ENCODE measurements around the gene IL1RN. TPM values are rescaled to one million over a fixed set of nuclear protein-coding genes. Genes with fewer than 3 reads are reported as not detected.

Gene IL1RN
- polyA plus RNA-seq, 1 of the 3 experiments (the other 2 are of a cell fraction) = not detected

DNA sequence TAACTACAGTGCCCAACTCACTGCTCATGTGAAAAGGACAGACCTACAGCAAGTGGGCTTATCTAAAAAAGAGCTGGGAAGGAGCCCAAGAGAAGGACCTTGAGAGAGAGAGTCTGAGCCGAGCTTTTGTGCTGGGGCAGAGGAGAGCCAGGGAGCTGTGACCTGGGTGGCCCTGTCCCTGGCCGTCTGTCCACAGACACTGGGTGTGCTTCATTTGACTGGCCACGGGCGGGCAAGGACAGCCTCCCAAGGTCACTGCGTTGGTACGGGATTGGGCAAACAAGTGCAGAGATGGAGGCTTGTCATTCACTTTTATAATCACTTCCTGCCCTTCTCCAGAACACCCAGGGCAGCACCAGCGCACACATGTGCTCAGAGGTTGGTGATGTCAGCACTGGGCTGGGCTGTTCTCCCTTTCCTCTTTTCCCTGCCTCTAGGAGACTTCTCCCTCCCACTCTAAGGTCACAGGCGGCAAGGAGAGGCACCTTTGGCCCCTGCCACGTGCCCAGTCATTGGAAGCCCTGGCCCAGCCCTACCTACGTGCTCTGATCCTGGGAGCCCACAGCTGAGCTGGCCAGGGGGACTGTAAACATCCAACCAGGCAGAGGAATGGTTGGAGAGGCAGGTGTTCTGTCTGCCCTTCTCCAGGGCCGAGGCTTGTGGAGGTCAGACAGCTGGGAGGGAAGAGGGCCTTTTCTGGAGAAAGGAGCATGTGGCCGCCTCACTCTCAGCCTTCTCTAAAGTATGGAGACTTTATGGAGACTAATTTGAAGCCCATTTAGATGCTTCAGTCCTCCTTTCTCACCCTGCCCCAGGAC is 39.9 kb downstream of the IL1RN start:
- Histone ChIP-seq H2AFZ (ENCODE audit: low read depth) (no peak overlapping the region), H3K36me3 (replicated peaks in 1 of 2; ENCODE audit: control insufficient read depth in 1 of 2, insufficient read depth in 2 of 2, low read length in 1 of 2) (no peaks in the 10 kb centered on the region), H3K4me3 (ENCODE audit: low read depth in 2 of 2, low read length in 1 of 2) (no peak overlapping the region), H3K27me3 (ENCODE audit: insufficient read depth) (no peaks in the 10 kb centered on the region; the same call in 1 of the 2 replicates), H3K4me1 (ENCODE audit: control insufficient read depth in 1 of 2, insufficient read depth in 2 of 2, low read depth in 1 of 2, low read length in 1 of 2) (no peaks in the 10 kb centered on the region), H3K27ac (ENCODE audit: low read depth in 2 of 2, low read length in 1 of 2) (no peak overlapping the region), H3K9me3 (no peaks in the 10 kb centered on the region), H3K79me2 (ENCODE audit: insufficient read depth) (no peaks in the 10 kb centered on the region), H3K9me2 (no peaks in the 10 kb centered on the region), H3F3A (replicated peaks; ENCODE audit: insufficient read depth) (no peaks in the 10 kb centered on the region), H3K4me2 (no peak overlapping the region), H3K9ac (no peak overlapping the region), H4K20me1 (ENCODE audit: insufficient read depth) (no peaks in the 10 kb centered on the region)
- CTCF ChIA-PET = interaction anchor here (0.9 kb wide), 1 partner anchor 31 kb away, joined by 3 read pairs; no protein-coding TSS in a partner anchor
- TF ChIP-seq TEAD4 (IDR thresholded peaks at IDR 0.05; ENCODE audit: borderline replicate concordance, insufficient read depth) (no peak), YY1 (IDR thresholded peaks at IDR 0.05; ENCODE audit: low read depth) (no peak), CHD2 (IDR thresholded peaks at IDR 0.05; ENCODE audit: low read length, partially characterized antibody) (no peak)
- WGBS (ENCODE audit: low lambda C conversion rate) = 16% methylated on average over 8 of the region's 12 CpGs
- POLR2A ChIA-PET = no interaction called here
- no peak for DNase-seq

DNA sequence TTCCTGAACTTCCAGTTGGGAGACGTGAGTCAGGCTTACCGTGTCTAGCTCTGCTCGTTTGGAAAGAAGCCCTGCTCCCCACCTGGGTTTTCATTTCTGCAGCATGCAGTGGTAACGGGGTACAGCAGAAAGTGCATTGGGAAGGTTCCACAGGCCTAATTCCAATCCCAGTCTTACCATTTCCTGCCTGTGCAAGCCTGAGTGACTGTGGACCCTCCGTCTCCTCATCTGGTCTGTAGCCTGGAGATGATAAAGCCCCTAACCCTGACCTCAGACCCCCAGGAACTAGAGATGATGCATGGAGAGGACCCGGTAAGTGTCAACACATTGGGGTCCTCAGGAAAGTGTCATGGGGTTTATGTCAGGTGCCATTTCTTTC is 40.6 kb downstream of the IL1RN start:
- Histone ChIP-seq H2AFZ (ENCODE audit: low read depth) (no peak overlapping the region), H3K27me3 (ENCODE audit: insufficient read depth) (no peaks in the 10 kb centered on the region; the same call in 1 of the 2 replicates), H3K79me2 (ENCODE audit: insufficient read depth) (no peaks in the 10 kb centered on the region), H3K9me2 (no peaks in the 10 kb centered on the region), H3K9ac (no peak overlapping the region), H3K27ac (ENCODE audit: low read depth in 2 of 2, low read length in 1 of 2) (no peak overlapping the region), H3K4me2 (no peak overlapping the region), H4K20me1 (ENCODE audit: insufficient read depth) (no peaks in the 10 kb centered on the region), H3K36me3 (replicated peaks in 1 of 2; ENCODE audit: control insufficient read depth in 1 of 2, insufficient read depth in 2 of 2, low read length in 1 of 2) (no peaks in the 10 kb centered on the region), H3F3A (replicated peaks; ENCODE audit: insufficient read depth) (no peaks in the 10 kb centered on the region), H3K4me1 (ENCODE audit: control insufficient read depth in 1 of 2, insufficient read depth in 2 of 2, low read depth in 1 of 2, low read length in 1 of 2) (no peaks in the 10 kb centered on the region), H3K9me3 (no peaks in the 10 kb centered on the region), H3K4me3 (ENCODE audit: low read depth in 2 of 2, low read length in 1 of 2) (no peak overlapping the region)
- CTCF ChIA-PET = interaction anchor here (0.9 kb wide), 1 partner anchor 31 kb away, joined by 3 read pairs; no protein-coding TSS in a partner anchor
- DNase-seq = no peak
- POLR2A ChIA-PET = no interaction called here
- WGBS (ENCODE audit: low lambda C conversion rate) = 49% methylated on average over 6 of the region's 6 CpGs
- TF ChIP-seq EP300 (IDR thresholded peaks at IDR 0.05; ENCODE audit: borderline replicate concordance in 1 of 2, low read depth in 1 of 2, low read length in 1 of 2) (no peak), MEF2A (IDR thresholded peaks at IDR 0.05; ENCODE audit: borderline replicate concordance, low read depth) (no peak), RFX5 (IDR thresholded peaks at IDR 0.05; ENCODE audit: low read length) (no peak)
- TF ChIP-seq, protein P1, sequence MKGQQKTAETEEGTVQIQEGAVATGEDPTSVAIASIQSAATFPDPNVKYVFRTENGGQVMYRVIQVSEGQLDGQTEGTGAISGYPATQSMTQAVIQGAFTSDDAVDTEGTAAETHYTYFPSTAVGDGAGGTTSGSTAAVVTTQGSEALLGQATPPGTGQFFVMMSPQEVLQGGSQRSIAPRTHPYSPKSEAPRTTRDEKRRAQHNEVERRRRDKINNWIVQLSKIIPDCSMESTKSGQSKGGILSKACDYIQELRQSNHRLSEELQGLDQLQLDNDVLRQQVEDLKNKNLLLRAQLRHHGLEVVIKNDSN (IDR thresholded peaks at IDR 0.05; ENCODE audit: borderline replicate concordance, low read depth) = no peak

DNA sequence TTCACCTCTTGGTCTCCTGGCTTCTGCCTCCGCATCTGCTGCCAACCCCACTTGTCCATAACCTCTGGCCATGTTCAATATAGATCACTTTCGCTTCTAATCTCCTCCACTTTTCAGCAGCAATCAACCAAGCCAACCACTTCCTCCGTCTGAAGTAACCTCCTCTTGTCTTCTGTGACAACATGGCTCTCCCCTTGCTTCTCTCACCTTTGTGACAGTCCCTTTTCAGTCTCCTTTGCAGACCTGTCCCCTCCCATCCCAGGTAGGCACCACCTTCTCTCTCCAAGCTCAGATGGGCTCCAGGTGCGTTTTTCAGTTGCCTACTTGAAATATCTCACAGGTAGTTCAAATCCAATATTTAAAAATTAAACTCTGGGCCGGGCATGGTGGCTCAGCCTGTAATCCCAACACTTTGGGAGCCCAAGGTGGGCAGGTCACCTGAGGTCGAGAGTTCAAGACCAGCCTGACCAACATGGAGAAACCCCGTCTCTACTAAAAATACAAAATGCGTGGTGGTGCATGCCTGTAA is 41.7 kb downstream of the IL1RN start:
- no peak overlapping the region for H3K4me3 ChIP-seq (ENCODE audit: low read depth in 2 of 2, low read length in 1 of 2)
- TF ChIP-seq RFX5 (IDR thresholded peaks at IDR 0.05; ENCODE audit: low read length) = no peak
- TF ChIP-seq, protein P2, sequence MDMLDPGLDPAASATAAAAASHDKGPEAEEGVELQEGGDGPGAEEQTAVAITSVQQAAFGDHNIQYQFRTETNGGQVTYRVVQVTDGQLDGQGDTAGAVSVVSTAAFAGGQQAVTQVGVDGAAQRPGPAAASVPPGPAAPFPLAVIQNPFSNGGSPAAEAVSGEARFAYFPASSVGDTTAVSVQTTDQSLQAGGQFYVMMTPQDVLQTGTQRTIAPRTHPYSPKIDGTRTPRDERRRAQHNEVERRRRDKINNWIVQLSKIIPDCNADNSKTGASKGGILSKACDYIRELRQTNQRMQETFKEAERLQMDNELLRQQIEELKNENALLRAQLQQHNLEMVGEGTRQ (IDR thresholded peaks at IDR 0.05; ENCODE audit: borderline replicate concordance, low read depth, low read length) = no peak
- TF ChIP-seq TEAD4 (IDR thresholded peaks at IDR 0.05; ENCODE audit: borderline replicate concordance, insufficient read depth) = no peak
- no peak for TF ChIP-seq ELF1 (IDR thresholded peaks at IDR 0.05)
- no peak for TF ChIP-seq CHD2 (IDR thresholded peaks at IDR 0.05; ENCODE audit: low read length, partially characterized antibody)
- TF ChIP-seq YY1 (IDR thresholded peaks at IDR 0.05; ENCODE audit: low read depth) = no peak
- TF ChIP-seq RCOR1 (IDR thresholded peaks at IDR 0.05; ENCODE audit: low read length) = no peak
- TF ChIP-seq, protein P3, sequence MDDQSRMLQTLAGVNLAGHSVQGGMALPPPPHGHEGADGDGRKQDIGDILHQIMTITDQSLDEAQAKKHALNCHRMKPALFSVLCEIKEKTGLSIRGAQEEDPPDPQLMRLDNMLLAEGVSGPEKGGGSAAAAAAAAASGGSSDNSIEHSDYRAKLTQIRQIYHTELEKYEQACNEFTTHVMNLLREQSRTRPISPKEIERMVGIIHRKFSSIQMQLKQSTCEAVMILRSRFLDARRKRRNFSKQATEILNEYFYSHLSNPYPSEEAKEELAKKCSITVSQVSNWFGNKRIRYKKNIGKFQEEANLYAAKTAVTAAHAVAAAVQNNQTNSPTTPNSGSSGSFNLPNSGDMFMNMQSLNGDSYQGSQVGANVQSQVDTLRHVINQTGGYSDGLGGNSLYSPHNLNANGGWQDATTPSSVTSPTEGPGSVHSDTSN (IDR thresholded peaks at IDR 0.05) = no peak
- TF ChIP-seq, protein P4, sequence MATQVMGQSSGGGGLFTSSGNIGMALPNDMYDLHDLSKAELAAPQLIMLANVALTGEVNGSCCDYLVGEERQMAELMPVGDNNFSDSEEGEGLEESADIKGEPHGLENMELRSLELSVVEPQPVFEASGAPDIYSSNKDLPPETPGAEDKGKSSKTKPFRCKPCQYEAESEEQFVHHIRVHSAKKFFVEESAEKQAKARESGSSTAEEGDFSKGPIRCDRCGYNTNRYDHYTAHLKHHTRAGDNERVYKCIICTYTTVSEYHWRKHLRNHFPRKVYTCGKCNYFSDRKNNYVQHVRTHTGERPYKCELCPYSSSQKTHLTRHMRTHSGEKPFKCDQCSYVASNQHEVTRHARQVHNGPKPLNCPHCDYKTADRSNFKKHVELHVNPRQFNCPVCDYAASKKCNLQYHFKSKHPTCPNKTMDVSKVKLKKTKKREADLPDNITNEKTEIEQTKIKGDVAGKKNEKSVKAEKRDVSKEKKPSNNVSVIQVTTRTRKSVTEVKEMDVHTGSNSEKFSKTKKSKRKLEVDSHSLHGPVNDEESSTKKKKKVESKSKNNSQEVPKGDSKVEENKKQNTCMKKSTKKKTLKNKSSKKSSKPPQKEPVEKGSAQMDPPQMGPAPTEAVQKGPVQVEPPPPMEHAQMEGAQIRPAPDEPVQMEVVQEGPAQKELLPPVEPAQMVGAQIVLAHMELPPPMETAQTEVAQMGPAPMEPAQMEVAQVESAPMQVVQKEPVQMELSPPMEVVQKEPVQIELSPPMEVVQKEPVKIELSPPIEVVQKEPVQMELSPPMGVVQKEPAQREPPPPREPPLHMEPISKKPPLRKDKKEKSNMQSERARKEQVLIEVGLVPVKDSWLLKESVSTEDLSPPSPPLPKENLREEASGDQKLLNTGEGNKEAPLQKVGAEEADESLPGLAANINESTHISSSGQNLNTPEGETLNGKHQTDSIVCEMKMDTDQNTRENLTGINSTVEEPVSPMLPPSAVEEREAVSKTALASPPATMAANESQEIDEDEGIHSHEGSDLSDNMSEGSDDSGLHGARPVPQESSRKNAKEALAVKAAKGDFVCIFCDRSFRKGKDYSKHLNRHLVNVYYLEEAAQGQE (IDR thresholded peaks at IDR 0.05; ENCODE audit: low read depth, low read length) = no peak
- no peak for TF ChIP-seq TAF1 (IDR thresholded peaks at IDR 0.05; ENCODE audit: borderline replicate concordance, low read depth, low read length)

More for the DNA sequence above, 41.7 kb downstream of the IL1RN start:
- no peaks in the 10 kb centered on the region for H3K4me1 ChIP-seq (ENCODE audit: control insufficient read depth in 1 of 2, insufficient read depth in 2 of 2, low read depth in 1 of 2, low read length in 1 of 2)
- H3K27ac ChIP-seq (ENCODE audit: low read depth in 2 of 2, low read length in 1 of 2) = no peak overlapping the region
- no peak overlapping the region for H2AFZ ChIP-seq (ENCODE audit: low read depth)
- H3F3A ChIP-seq (replicated peaks; ENCODE audit: insufficient read depth) = no peaks in the 10 kb centered on the region
- WGBS (ENCODE audit: low lambda C conversion rate) = 38% methylated on average over 8 of the region's 8 CpGs
- H3K9ac ChIP-seq = no peak overlapping the region
- no peaks in the 10 kb centered on the region for H3K36me3 ChIP-seq (replicated peaks in 1 of 2; ENCODE audit: control insufficient read depth in 1 of 2, insufficient read depth in 2 of 2, low read length in 1 of 2)
- H3K27me3 ChIP-seq (ENCODE audit: insufficient read depth) = no peaks in the 10 kb centered on the region; the same call in 1 of the 2 replicates
- no peak for DNase-seq
- ChIA-PET POLR2A (no interaction called here), CTCF (no interaction called here)
- no peaks in the 10 kb centered on the region for H3K79me2 ChIP-seq (ENCODE audit: insufficient read depth)
- no peak overlapping the region for H3K4me2 ChIP-seq
- no peaks in the 10 kb centered on the region for H3K9me3 ChIP-seq
- H4K20me1 ChIP-seq (ENCODE audit: insufficient read depth) = no peaks in the 10 kb centered on the region
- no peaks in the 10 kb centered on the region for H3K9me2 ChIP-seq

Data from SK-N-SH (cell line).